CD4-positive, alpha-beta T cell treated with Interleukin-21 for 1 hour (primary cell): ENCODE results near the gene UBE3B.

Experiments used
- DNase-seq: peaks from one replicate; pipeline ENCODE4 v3.0.0-alpha.2; 2020

The UBE3B gene

GRCh38 chr12:109475993-109476806, 1.2 kb upstream of the UBE3B start:
- no peak for DNase-seq

GRCh38 chr12:109476807-109477184, 638 bp upstream of the UBE3B start:
- no peak for DNase-seq

- no peak for DNase-seq
Observed at GRCh38 chr12:109477963-109478315, 505 bp downstream of the UBE3B start.

GRCh38 chr12:109479761-109480160, 2.3 kb downstream of the UBE3B start:
- DNase-seq: no peak

- no peak for DNase-seq
Observed at GRCh38 chr12:109480356-109480755, 2.9 kb downstream of the UBE3B start.

GRCh38 chr12:109481863-109482262, 4.4 kb downstream of the UBE3B start:
- DNase-seq: no peak

GRCh38 chr12:109482491-109482890, 5.1 kb downstream of the UBE3B start:
- DNase-seq: no peak

- DNase-seq: no peak
Observed at GRCh38 chr12:109482894-109483293, 5.5 kb downstream of the UBE3B start.

- DNase-seq: no peak
Observed at GRCh38 chr12:109483346-109483745, 5.9 kb downstream of the UBE3B start.

- DNase-seq: no peak
Observed at GRCh38 chr12:109485201-109485600, 7.8 kb downstream of the UBE3B start.

GRCh38 chr12:109487181-109488050, 10.0 kb downstream of the UBE3B start:
- no peak for DNase-seq

GRCh38 chr12:109488051-109488665, 10.7 kb downstream of the UBE3B start:
- no peak for DNase-seq

GRCh38 chr12:109489016-109489954, 11.9 kb downstream of the UBE3B start:
- DNase-seq: no peak

- DNase-seq: no peak
Observed at GRCh38 chr12:109489955-109490565, 12.6 kb downstream of the UBE3B start.

GRCh38 chr12:109491671-109492070, 14.2 kb downstream of the UBE3B start:
- no peak for DNase-seq

GRCh38 chr12:109492371-109492770, 14.9 kb downstream of the UBE3B start:
- DNase-seq: no peak

GRCh38 chr12:109493090-109493489, 15.7 kb downstream of the UBE3B start:
- DNase-seq: no peak

- DNase-seq: no peak
Observed at GRCh38 chr12:109493938-109494337, 16.5 kb downstream of the UBE3B start.

- no peak for DNase-seq
Observed at GRCh38 chr12:109494348-109494881, 17.0 kb downstream of the UBE3B start.

- no peak for DNase-seq
Observed at GRCh38 chr12:109495012-109495411, 17.6 kb downstream of the UBE3B start.

- no peak for DNase-seq
Observed at GRCh38 chr12:109496306-109496705, 18.9 kb downstream of the UBE3B start.

GRCh38 chr12:109497675-109498074, 20.2 kb downstream of the UBE3B start:
- DNase-seq: no peak
